GM19467 (cell line): Measurements from ENCODE around the gene CSDE1.
"Not testable (repeated sequence)": the region's sequence is repeated elsewhere in the genome, so short reads cannot be mapped to it uniquely, and the experiment has no call there.

Experiments used
- ATAC-seq: cut with Tn5 transposase; IDR thresholded peaks from one replicate; pipeline ENCODE4 v1.9.1; 2021; ENCODE audit warnings: mild to moderate bottlenecking, moderate library complexity; ENCODE audit not compliant: unreplicated experiment

CSDE1 gene

DNA sequence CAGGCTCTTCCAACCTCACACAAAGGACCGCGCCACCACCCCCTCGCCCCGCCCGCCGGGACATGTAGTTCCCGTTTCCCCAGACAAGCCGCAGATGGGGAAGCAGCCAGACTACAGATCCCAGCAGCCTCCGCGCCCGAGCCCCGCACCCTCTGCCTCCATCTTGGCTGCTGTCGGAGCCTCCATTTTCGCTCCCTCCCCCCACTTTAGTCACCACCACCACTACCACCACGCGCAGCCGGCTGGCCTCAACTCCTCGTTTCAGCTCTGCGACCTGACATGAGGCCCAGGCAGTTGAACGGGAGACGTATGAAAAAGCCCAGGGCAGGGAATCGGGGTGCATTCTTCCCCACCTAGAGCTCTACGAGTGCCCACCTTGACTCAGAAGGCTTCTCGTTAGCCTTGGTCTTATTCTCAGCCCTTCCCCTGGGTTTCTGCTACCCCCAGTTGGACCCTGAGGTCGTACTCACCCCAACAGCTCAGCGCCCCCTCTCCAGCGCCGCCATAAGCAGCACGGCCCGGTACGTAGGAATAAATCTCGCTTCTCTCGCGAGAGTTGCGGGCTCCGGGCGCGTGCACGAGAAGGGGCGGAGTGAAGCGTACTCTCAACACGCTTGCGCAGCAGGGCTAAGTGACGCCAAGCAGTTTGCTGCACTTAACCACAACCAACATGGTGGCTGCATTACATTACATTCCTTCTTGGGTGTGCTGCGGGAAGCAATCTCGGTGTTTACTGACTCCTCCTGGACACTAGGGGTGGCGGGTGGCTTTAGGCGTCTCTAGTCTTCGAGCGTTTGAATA lies at the start of gene CSDE1:
Gene CSDE1, minus strand, starts transcription at position 530 of the 801 bp plus-strand sequence. CDS start 18,094 bp downstream, outside the sequence.
- peak; percentile 84 for ATAC-seq

DNA sequence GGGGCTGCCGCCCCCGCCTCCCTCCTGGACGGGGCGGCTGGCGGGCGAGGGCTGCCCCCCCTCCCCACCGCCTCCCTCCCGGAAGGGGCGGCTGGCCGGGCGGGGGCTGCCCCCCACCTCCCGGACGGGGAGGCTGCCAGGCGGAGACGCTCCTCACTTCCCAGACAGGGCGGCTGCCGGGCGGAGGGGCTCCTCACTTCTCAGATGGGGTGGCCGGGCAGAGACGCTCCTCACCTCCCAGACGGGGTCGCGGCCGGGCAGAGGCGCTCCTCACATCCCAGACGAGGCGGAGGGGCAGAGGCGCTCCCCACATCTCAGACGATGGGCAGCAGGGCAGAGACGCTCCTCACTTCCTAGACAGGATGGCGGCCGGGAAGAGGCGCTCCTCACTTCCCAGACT lies 46.7 kb upstream of the CSDE1 start:
- ATAC-seq: not testable (repeated sequence)

DNA sequence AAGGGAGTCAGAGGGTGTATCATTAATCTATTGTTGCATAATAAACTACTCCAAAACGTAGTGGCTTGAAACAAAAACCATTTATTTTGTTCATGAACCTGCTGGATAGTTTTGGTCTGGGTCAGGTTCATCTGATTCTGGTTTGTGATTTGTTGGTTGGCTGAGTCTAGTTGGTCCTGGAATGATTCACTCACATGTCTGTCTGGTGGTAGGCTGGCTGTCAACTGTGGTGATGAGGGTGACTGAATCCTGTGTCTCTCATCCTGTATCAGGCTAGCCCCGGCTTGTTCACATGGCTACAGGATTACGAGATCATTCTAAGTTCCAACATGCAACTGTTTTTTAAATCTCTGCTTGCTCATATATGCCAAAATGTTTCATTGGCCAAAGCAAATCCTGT lies 45.2 kb upstream of the CSDE1 start:
- ATAC-seq: peak; percentile 66

DNA sequence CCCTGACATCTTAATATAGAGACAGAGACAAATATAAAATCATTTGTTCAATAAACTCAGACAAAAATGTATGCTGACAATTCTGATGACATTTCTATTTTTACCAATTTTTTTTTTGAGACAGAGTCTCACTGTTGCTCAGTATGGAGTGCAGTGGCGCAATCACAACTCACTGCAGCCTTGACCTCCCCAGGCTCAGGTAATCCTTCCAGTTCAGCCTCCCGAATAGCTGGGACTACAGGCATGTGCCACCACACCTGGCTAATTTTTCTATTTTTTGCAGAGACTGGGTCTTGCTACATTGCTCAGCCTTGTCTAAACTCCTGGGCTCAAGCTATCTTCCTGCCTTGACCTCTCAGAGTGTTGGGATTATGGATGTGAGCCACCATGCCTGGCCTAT lies 36.3 kb upstream of the CSDE1 start:
- ATAC-seq: no peak

DNA sequence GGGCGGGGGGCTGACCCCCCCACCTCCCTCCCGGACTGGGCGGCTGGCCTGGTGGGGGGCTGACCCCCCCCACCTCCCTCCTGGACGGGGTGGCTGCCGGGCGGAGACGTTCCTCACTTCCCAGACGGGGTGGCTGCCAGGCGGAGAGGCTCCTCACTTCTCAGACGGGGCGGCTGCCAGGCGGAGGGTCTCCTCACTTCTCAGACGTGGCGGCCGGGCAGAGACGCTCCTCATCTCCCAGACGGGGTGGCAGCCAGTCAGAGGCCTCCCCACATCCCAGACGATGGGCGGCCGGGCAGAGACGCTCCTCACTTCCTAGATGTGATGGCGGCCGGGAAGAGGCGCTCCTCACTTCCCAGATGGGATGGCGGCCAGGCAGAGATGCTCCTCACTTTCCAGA lies 32.8 kb upstream of the CSDE1 start:
- ATAC-seq: not testable (repeated sequence)

DNA sequence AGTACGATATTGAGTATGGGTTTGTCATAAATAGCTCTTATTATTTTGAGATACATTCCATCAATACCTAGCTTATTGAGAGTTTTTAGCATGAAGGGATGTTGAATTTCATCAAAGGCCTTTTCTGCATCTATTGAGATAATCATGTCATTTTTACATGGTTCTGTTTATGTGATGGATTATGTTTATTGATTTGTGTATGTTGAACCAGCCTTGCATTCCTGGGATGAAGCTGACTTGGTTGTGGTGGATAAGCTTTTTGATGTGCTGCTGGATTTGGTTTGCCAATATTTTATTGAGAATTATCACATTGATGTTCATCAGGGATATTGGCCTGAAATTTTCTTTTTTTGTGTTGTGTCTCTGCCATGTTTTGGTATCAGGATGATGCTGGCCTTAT lies 28.7 kb upstream of the CSDE1 start:
- ATAC-seq: not testable (repeated sequence)

DNA sequence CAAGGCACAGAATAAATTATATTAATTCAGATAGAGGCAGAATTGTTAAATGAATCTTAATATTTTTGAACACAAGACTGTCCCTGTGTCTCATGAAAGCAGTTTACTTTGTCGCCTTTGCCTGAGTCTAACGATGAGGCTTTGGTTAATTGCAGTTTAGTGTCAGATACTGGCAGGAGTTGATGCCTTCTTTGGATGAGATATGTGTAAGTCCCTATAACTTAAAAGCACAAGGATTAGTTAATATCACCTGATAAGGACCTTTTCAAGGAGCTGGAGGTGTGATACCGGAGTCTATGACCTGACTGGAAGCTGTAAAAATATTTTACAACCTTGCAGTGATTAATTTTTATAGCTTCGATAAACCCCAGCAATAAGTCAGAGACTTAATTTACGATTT lies 24.7 kb upstream of the CSDE1 start:
- no peak for ATAC-seq

DNA sequence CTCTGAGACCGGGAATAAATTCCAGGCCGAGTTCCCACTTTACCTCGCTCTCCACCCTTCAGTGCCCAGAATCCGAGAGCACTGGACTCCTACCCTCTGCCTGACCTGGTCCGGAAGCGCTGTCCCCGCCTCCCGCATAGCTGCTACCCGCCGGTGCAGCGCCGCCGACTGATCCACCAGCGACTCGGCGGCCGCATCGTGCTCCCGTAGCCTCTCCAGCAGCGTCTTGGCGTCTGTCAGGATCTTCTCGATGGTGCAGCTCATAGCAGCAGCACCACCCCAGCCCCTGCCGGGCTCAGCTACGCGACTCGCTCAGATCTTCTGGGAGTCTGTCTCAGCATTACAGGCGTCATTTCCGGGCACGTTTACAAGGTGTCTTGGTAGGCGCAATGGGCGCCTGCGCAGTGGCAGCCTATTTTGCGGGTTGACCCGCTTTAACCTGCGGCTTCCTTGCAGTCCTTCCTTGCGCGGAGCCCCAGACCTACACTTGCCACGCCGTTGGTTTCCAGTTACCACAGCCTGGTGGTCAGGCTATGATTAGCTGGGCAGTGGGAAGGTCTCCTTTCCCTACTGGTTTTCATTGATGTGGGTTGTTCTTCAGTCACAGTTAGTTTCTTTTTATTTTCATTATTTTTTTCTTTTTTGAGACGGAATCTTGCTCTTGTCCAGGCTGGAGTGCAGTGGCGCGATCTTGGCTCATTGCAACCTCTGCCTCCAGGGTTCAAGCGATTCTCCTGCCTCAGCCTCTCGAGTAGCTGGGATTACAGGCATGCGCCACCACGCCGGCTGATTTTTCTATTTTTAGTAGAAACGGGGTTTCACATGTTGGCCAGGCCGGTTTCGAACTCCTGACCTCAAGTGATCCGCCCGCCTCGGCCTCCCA lies 22.8 kb upstream of the CSDE1 start, which contains the start of gene SIKE1:
Gene SIKE1, minus strand, starts transcription at position 342 of the 883 bp plus-strand sequence. Its CDS starts 78 bp downstream, at position 264.
- peak; percentile 99 for ATAC-seq

DNA sequence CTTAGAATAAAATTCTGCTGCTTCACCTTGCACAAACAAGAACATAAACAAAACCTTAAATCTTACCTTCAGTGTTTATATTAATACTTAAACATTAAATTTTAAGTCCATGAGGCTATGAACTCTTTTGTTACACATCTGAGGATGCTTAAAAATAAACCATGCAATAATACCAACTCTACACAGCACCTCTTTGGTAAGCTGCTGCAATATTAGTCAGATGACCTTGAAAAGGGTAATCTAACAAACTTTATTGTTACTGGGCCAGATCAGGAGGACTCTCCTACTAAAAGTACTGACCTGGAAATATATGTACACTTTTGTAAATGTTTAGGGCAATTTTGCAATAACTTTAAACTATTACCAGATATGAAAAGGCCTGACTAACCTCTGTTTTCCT lies 21.9 kb upstream of the CSDE1 start:
- ATAC-seq: no peak

DNA sequence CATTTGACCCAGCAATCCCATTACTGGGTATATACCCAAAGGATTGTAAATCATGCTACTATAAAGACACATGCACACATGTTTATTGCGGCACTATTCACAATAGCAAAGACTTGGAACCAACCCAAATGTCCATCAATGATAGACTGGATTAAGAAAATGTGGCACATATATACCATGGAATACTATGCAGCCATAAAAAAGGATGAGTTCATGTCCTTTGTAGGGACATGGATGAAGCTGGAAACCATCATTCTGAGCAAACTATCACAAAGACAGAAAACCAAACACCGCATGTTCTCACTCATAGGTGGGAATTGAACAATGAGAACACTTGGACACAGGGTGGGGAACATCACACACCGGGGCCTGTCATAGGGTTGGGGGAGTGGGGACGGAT lies 18.9 kb upstream of the CSDE1 start:
- ATAC-seq: not testable (repeated sequence)

DNA sequence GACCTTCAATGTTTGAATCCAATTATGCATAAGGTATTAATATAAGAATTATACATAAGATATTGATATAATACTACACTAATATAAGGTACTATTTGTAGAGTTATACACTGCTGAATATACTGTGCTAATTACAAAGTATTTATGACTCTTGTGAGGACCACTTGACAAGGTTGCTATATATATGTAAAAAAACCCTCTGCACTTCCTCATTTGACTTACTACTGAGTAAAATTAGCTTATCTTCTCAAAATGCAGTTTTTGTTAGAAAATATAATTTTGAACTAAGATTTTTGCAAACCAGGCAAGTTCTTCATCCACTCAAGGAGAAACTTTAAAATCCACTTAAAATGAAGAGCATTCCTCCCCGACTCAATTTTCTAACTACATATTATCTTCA lies 14.2 kb upstream of the CSDE1 start:
- no peak for ATAC-seq

DNA sequence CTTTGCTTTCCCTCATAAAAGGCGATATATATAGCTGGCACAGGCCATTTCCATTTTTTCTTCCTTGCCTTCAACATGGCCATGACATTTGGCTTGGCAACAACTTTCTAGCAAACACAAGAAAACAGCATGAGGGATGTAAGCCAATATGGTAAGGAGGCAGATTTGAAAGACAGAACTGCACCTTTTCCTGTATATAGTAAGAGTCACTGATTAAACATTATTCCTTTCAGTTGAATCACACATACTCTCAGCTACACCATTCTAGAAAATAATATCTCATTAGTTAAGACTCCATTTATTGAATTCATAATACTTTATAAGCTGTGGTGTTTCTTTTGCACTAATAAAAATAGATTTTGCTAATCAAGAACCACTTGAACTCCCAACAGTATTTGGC lies 13.2 kb upstream of the CSDE1 start:
- ATAC-seq: no peak

DNA sequence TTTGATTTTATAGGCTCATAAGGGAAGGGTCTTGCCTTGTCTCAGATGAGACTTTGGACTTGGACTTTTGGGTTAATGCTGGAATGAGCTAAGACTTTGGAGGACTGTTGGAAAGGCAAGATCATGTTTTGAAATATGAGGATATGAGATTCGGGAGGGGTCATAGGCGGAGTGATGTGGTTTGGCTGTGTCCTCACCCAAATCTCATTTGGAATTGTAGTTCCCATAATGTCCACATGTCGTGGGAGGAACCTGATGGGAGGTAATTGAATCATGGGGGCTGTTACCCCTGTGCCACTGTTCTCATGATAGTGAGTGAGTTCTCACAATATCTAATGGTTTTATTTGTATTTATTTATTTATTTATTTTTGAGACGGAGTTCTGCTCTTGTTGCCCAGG lies 6.9 kb upstream of the CSDE1 start:
- ATAC-seq: no peak

DNA sequence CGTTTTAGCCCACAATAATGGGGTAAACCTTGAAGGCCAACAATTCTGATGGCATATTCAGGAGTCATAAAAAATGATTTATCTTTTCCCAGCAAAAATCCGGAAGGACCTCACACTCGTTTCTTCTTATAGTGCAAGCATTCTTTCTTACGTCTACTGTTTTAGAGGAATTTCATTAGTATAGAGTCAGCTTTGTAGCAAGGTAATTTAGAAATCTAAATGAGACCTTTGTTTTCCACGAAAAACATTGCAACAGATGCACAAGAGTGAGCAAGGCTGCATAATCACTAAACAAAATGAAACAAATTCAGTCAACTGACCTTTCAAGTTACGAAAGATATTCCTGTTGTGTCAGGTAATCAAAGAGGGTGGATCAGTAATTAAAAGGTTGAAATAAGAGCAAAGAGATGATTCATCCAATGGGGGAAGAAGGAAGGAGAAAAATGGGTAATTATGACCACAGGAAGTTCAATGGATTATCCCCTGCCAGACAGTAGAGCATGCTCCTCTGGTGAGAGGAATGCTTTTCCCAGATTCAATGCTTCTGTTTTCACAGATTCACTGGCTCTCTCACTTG lies 560 bp upstream of the CSDE1 start:
- no peak for ATAC-seq

DNA sequence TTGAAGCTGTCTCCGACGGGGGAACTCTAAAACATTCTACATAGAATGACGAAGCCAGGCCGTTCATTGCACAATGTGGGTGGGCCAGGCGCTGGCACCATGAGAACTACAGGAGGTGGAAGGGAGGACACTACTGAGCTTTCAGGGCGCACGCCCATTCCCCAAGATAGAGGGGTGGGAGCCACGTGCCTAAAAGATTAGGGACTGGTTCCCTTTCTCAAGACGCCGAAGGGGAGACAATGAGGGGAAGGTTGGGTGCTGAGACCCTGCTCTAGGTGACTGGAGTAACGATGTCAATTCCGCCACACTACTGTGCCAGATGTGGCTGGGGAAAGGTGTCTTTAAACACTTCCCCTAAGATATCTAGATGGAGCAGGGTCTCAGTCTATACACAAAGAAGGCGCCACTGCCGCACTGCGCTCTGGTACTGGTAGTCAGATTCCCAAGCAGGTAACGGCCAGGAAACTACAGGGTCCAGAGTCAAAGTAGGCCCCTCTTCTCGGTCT lies 782 bp downstream of the CSDE1 start:
- ATAC-seq: peak; percentile 2

DNA sequence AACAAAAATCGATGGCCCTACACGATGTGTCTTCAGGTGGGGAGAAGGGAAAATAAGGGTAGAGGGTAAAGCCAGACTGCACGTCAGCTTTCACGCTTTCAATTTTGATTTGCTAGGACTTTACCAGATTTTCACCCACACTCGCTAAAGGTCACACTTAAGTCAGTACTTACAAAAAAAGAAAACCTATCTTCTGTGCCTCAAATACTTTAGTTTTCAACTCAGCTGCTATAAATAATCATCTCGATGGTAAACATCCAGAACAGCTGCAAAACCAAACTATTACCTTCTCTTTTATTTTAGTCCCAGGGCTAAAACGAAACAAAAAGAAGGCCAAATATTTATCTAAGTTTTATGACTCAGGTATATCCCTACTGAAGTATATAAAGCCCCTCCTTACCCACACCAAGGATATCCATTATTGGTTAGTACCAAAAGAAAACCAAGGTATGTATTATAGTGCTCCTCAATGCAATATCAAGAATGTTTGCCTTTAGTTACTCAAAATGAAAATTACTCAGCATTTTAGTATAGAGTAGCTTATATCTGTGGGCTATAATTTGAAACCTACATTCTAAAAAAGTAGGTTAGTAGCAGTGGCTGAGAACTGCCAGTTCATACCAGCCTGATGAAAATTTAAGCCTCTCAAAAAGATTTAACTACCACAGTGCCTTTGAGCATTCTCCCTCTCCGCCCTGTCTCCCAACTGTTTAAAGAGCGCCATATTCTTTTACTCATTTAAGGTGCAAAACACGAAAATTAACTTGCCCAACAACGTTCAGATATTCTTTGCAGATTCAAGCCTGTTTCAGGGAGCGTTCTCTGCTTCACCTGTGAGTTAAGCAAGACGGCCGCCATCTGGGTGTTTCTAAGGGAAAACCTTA lies 1.5 kb downstream of the CSDE1 start:
- ATAC-seq: no peak

DNA sequence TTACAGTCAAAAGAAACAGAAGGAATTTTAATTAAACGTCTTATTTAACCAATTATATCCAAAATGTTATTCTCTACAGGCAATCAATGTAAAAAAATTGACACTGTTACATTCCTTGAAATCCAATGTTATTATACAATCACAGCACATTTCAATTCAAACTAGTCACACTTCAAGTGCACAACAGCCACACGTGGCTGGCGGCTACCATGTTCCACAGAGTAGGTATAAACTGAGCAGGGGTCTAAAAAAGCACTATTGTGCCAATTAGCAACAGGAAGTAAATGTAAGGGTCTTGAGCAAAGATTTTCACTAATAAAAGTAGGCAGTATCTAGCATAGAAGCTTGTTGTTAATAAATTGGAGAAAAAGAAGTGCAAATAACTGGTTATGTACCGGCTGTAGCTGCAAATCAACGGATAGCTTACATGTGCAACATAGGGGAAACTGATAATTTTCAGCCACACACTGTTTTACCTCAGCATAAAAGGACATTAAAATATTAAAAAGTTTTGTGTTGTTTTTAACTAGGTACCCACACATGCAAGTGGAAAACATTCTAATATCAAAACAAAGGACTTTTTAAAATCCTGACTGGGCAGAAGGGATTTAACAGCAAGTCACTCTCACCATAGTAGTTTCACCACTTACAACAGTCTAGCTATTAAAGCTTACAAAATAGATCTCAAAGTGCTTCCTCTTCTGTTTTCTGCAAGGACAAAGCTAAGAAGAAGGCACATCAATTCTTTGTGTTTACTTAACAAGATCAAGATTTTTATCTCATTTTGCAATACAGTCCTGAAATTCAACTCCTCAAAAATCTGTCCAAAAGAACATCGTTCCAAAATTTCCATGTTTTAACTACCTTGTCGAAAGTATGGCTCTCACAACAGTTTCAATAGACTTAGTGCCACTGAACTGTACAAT lies 2.5 kb downstream of the CSDE1 start:
- no peak for ATAC-seq

DNA sequence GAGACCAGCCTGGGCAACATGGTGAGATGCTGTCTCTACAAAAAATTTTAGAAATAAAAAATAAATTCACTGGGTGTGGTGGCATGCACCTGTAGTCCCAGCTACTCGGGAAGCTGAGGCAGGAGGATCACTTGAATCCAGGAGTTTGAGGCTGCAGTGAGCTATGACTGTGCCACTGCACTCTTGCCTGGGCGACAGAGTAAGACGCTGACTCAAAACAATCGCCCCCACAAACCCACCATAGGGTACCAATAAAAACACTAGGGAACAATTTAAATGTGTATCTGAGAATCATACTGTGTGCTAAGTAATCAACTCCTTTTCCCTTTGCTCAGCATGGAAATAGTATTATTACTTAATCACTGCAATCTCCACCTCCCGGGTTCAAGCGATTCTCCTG lies 4.1 kb downstream of the CSDE1 start:
- ATAC-seq: not testable (repeated sequence)

DNA sequence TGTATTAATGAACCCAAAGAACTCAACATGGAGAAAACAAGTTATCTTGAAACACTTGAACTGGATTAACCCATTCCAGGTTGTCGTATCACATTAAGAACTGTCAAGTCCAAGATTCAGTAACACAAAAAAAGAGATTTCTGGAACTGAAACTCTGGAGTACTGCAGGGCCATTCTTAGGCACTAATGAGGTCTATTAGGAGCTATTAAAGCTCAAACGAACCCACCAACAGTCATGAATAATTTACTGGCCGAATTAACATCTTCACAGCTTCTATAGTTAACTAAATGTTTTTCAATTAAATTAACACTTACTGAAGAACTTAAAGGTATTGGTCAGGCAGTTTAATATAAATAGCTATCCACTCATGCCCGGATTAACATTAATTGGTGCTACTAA lies 4.6 kb downstream of the CSDE1 start:
- no peak for ATAC-seq
